HepG2 (cell line): ENCODE measurements around the gene MZT2A. TPM values are rescaled to one million over a fixed set of nuclear protein-coding genes. Genes with fewer than 3 reads are reported as not detected.

ENCODE experiments used
- CBFB ChIP-seq: sonication (generic); formaldehyde crosslinking; IDR thresholded peaks from 2 replicates; pipeline ENCODE4 v1.4.0; 2020; ENCODE audit warnings: missing genetic modification reagents
- CREB1 ChIP-seq, 2 experiments: fragments of 450-650 bp in 1 of 2; IDR thresholded peaks; 2 replicates each; pipeline ENCODE4 v1.6.1; 2016 to 2017; ENCODE audit warnings: control low read depth in 1 of 2, mild to moderate bottlenecking in 1 of 2, missing compliant biosample characterization in 1 of 2, missing genetic modification characterization in 1 of 2
- ETV6 ChIP-seq: sonication (generic); formaldehyde crosslinking; conservative IDR thresholded peaks from 2 replicates; pipeline ENCODE4 v1.4.0; 2020; ENCODE audit warnings: missing genetic modification reagents
- FOSL2 ChIP-seq: sonication (generic); formaldehyde crosslinking; IDR thresholded peaks from 2 replicates; pipeline ENCODE4 v1.4.0; 2020; ENCODE audit warnings: missing genetic modification reagents
- FOXO1 ChIP-seq: sonication (generic); formaldehyde crosslinking; IDR thresholded peaks from 2 replicates; pipeline ENCODE4 v1.4.0; 2020; ENCODE audit warnings: missing genetic modification reagents
- HNRNPL ChIP-seq: fragments of 200-400 bp; formaldehyde crosslinking; IDR thresholded peaks from 2 replicates; pipeline ENCODE4 v1.6.1; 2017; ENCODE audit warnings: mild to moderate bottlenecking, low read depth, low read length
- KLF9 ChIP-seq: IDR thresholded peaks from 2 replicates; pipeline ENCODE4 v1.6.1; 2016; ENCODE audit warnings: low read depth
- MEIS2 ChIP-seq: sonication (generic); formaldehyde crosslinking; IDR thresholded peaks from 2 replicates; pipeline ENCODE4 v1.9.0; 2021; ENCODE audit warnings: mild to moderate bottlenecking, missing genetic modification reagents
- SAP130 ChIP-seq: IDR thresholded peaks from 2 replicates; pipeline ENCODE4 v1.6.1; 2016; ENCODE audit warnings: low read depth
- SRSF4 ChIP-seq: fragments of 200-400 bp; formaldehyde crosslinking; IDR thresholded peaks from one replicate; pipeline ENCODE4 v1.6.1; 2018; ENCODE audit warnings: mild to moderate bottlenecking, low read depth, low read length, moderate library complexity; ENCODE audit not compliant: poor library complexity, severe bottlenecking
- TGIF2 ChIP-seq: IDR thresholded peaks from 2 replicates; pipeline ENCODE4 v1.6.1; 2016; ENCODE audit warnings: control low read depth, missing compliant biosample characterization
- TOE1 ChIP-seq: sonication (generic); formaldehyde crosslinking; IDR thresholded peaks from 2 replicates; pipeline ENCODE4 v1.4.0; 2020; ENCODE audit warnings: mild to moderate bottlenecking, missing genetic modification reagents
- ZFP62 ChIP-seq: sonication (generic); formaldehyde crosslinking; IDR thresholded peaks from 2 replicates; pipeline ENCODE4 v1.4.0; 2020; ENCODE audit warnings: missing genetic modification reagents
- ZFP82 ChIP-seq: sonication (generic); formaldehyde crosslinking; IDR thresholded peaks from 2 replicates; pipeline ENCODE4 v1.5.1; 2020; ENCODE audit warnings: mild to moderate bottlenecking, missing genetic modification reagents, borderline replicate concordance
- ZNF883 ChIP-seq: sonication (generic); formaldehyde crosslinking; IDR thresholded peaks from 2 replicates; pipeline ENCODE4 v1.5.1; 2020; ENCODE audit warnings: mild to moderate bottlenecking, missing genetic modification reagents; ENCODE audit errors: not compliant biosample characterization
- polyA plus RNA-seq, 8 experiments: library from polyadenylated mRNA; depleted of rRNA in 3 of 8; stranded (reverse) in 7 of 8; unstranded in 1 of 8; fragments of >200 nt; fragmentation: Illumina TruSeq in 4 of 8; extraction: Trizol in 4 of 8; gene quantifications; 2 replicates each; pipeline versions ENCODE4 v1.2.1 to v1.2.3, GENCODE V29; 2011 to 2016; ENCODE audit warnings: low read depth in 4 of 8, missing spikeins in 1 of 8, mixed read lengths in 1 of 8; ENCODE audit not compliant: insufficient read depth in 1 of 8
- total RNA-seq, 5 experiments: library from RNA; depleted of rRNA; stranded (reverse); fragments of >200 nt; fragmentation: Illumina TruSeq; extraction: Trizol; gene quantifications; 2 replicates each; pipeline ENCODE4 v1.2.3, GENCODE V29; 2016; ENCODE audit warnings: low read depth in 1 of 5
- TF ChIP-seq, protein P1 (sequence below): sonication (generic); formaldehyde crosslinking; IDR thresholded peaks from 2 replicates; pipeline ENCODE4 v1.4.0; 2020; ENCODE audit warnings: missing genetic modification reagents, low read depth, mild to moderate bottlenecking, borderline replicate concordance
- TF ChIP-seq, protein P2 (sequence below): sonication (generic); formaldehyde crosslinking; IDR thresholded peaks from 2 replicates; pipeline ENCODE4 v1.4.0; 2020; ENCODE audit warnings: mild to moderate bottlenecking, missing genetic modification reagents, borderline replicate concordance
- TF ChIP-seq, protein P3 (sequence below): sonication (generic); formaldehyde crosslinking; IDR thresholded peaks from 2 replicates; pipeline ENCODE4 v1.4.0; 2020; ENCODE audit warnings: missing genetic modification reagents
- TF ChIP-seq, protein P4 (sequence below): sonication (generic); formaldehyde crosslinking; IDR thresholded peaks from 2 replicates; pipeline ENCODE4 v1.8.0; 2022; ENCODE audit warnings: missing genetic modification reagents, mild to moderate bottlenecking, borderline replicate concordance

MZT2A gene
- total and polyA plus RNA-seq, 2 of the 13 experiments (the other 11 are each of a cell fraction or from before 2014, with no cell fraction given): 221 to 349 TPM

DNA sequence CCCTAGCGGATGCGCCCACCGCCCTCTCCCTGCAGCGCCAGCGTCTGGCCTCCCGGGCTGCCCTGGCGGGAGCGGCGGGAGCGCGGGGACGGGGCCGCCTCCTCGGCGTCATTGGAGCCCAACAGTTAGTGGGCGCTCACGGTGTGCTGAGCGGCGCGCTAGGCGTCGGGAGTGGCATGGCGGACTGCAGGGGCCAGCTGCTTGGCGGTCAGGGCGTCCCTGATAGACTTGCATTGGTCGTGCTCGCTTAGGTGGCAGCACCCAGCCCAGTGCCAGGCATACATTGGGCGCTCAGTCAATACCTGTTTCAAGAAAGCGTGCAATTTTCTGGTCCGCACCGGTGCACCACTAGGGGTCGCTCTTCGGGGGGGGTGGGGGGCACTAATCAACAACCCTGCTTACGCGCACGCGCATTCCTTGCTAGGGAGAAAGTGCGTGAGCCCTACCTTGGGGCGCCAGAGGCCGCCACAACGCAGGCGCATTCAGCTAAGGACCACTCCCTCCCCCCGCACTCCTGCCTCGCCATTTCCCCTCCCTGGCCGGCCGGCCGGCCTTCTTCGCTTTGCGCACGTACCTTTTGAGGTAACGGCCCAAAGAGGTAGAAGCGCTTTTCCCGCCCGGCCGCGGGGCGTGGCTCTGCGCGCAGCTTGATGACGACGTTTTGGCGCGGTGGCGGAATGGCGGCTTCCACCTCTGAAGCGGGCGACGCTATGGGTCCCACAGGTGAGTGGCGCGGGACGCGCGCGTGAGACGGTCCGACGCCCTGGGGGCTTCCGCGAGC lies 411 bp upstream of the MZT2A start (continued):
- TF ChIP-seq FOSL2 (CRISPR knock-in tag) (peak; percentile 30), MEIS2 (CRISPR knock-in tag) (peak; percentile 42; the same call in 1 of the 2 replicates), ZNF883 (CRISPR knock-in tag) (peak; percentile 19), HNRNPL (peak; percentile 97), TOE1 (peak; percentile 68), SAP130 (CRISPR knock-in tag) (peak; percentile 84), ZFP62 (CRISPR knock-in tag) (no peak), SRSF4 (no peak), TGIF2 (CRISPR knock-in tag) (peak; percentile 60; the same call in 1 of the 2 replicates), CREB1 (IDR thresholded peaks at IDR 0.05) (peak; percentile 91), CREB1 (CRISPR knock-in tag; IDR thresholded peaks at IDR 0.05) (peak; percentile 98), CBFB (CRISPR knock-in tag) (0 out of 2 replicates have a peak, but pooled peaks have one; percentile 15), ZFP82 (CRISPR knock-in tag) (0 out of 2 replicates have a peak, but pooled peaks have one; percentile 78), FOXO1 (CRISPR knock-in tag) (peak; percentile 39; the same call in 1 of the 2 replicates), ETV6 (CRISPR knock-in tag) (no peak; the same call in 1 of the 2 replicates), KLF9 (no peak)
- TF ChIP-seq, protein P1, sequence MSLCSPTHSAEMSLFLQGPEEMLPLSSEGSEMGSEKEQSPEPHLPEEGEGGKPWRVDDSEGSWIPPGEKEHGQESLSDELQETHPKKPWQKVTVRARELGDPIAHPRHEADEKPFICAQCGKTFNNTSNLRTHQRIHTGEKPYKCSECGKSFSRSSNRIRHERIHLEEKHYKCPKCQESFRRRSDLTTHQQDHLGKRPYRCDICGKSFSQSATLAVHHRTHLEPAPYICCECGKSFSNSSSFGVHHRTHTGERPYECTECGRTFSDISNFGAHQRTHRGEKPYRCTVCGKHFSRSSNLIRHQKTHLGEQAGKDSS: peak; percentile 30; the same call in 1 of the 2 replicates
- TF ChIP-seq, protein P2, sequence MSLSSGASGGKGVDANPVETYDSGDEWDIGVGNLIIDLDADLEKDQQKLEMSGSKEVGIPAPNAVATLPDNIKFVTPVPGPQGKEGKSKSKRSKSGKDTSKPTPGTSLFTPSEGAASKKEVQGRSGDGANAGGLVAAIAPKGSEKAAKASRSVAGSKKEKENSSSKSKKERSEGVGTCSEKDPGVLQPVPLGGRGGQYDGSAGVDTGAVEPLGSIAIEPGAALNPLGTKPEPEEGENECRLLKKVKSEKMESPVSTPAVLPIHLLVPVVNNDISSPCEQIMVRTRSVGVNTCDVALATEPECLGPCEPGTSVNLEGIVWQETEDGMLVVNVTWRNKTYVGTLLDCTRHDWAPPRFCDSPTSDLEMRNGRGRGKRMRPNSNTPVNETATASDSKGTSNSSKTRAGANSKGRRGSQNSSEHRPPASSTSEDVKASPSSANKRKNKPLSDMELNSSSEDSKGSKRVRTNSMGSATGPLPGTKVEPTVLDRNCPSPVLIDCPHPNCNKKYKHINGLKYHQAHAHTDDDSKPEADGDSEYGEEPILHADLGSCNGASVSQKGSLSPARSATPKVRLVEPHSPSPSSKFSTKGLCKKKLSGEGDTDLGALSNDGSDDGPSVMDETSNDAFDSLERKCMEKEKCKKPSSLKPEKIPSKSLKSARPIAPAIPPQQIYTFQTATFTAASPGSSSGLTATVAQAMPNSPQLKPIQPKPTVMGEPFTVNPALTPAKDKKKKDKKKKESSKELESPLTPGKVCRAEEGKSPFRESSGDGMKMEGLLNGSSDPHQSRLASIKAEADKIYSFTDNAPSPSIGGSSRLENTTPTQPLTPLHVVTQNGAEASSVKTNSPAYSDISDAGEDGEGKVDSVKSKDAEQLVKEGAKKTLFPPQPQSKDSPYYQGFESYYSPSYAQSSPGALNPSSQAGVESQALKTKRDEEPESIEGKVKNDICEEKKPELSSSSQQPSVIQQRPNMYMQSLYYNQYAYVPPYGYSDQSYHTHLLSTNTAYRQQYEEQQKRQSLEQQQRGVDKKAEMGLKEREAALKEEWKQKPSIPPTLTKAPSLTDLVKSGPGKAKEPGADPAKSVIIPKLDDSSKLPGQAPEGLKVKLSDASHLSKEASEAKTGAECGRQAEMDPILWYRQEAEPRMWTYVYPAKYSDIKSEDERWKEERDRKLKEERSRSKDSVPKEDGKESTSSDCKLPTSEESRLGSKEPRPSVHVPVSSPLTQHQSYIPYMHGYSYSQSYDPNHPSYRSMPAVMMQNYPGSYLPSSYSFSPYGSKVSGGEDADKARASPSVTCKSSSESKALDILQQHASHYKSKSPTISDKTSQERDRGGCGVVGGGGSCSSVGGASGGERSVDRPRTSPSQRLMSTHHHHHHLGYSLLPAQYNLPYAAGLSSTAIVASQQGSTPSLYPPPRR (CRISPR knock-in tag): peak; percentile 18; the same call in 1 of the 2 replicates
- TF ChIP-seq, protein P3, sequence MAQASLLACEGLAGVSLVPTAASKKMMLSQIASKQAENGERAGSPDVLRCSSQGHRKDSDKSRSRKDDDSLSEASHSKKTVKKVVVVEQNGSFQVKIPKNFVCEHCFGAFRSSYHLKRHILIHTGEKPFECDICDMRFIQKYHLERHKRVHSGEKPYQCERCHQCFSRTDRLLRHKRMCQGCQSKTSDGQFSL: peak; percentile 97
- TF ChIP-seq, protein P4, sequence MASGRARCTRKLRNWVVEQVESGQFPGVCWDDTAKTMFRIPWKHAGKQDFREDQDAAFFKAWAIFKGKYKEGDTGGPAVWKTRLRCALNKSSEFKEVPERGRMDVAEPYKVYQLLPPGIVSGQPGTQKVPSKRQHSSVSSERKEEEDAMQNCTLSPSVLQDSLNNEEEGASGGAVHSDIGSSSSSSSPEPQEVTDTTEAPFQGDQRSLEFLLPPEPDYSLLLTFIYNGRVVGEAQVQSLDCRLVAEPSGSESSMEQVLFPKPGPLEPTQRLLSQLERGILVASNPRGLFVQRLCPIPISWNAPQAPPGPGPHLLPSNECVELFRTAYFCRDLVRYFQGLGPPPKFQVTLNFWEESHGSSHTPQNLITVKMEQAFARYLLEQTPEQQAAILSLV (CRISPR knock-in tag): peak; percentile 80
